ENCODE results near the gene MIA.

- TF ChIP-seq EP300 (IDR thresholded peaks at IDR 0.05; ENCODE audit: borderline replicate concordance in 1 of 2, low read depth in 2 of 2, low read length in 2 of 2) (no peak), CREB1 (IDR thresholded peaks at IDR 0.05) (no peak), CTCF (IDR thresholded peaks at IDR 0.05; ENCODE audit: control extremely low read depth in 1 of 3, insufficient read depth in 1 of 3, low read depth in 1 of 3, low read length in 3 of 3) (no peak), POLR2A (IDR thresholded peaks at IDR 0.05; ENCODE audit: control extremely low read depth in 1 of 2, low read depth in 2 of 2, low read length in 2 of 2) (no peak), CBX5 (IDR thresholded peaks at IDR 0.05; ENCODE audit: low read depth, low read length) (no peak), SP2 (IDR thresholded peaks at IDR 0.05; ENCODE audit: low read length) (no peak), SP1 (IDR thresholded peaks at IDR 0.05; ENCODE audit: low read depth, low read length) (no peak), KDM4A (IDR thresholded peaks at IDR 0.05; ENCODE audit: low read depth, low read length, severe bottlenecking) (no peak), MAX (IDR thresholded peaks at IDR 0.05) (no peak)
- TF ChIP-seq, protein P1, sequence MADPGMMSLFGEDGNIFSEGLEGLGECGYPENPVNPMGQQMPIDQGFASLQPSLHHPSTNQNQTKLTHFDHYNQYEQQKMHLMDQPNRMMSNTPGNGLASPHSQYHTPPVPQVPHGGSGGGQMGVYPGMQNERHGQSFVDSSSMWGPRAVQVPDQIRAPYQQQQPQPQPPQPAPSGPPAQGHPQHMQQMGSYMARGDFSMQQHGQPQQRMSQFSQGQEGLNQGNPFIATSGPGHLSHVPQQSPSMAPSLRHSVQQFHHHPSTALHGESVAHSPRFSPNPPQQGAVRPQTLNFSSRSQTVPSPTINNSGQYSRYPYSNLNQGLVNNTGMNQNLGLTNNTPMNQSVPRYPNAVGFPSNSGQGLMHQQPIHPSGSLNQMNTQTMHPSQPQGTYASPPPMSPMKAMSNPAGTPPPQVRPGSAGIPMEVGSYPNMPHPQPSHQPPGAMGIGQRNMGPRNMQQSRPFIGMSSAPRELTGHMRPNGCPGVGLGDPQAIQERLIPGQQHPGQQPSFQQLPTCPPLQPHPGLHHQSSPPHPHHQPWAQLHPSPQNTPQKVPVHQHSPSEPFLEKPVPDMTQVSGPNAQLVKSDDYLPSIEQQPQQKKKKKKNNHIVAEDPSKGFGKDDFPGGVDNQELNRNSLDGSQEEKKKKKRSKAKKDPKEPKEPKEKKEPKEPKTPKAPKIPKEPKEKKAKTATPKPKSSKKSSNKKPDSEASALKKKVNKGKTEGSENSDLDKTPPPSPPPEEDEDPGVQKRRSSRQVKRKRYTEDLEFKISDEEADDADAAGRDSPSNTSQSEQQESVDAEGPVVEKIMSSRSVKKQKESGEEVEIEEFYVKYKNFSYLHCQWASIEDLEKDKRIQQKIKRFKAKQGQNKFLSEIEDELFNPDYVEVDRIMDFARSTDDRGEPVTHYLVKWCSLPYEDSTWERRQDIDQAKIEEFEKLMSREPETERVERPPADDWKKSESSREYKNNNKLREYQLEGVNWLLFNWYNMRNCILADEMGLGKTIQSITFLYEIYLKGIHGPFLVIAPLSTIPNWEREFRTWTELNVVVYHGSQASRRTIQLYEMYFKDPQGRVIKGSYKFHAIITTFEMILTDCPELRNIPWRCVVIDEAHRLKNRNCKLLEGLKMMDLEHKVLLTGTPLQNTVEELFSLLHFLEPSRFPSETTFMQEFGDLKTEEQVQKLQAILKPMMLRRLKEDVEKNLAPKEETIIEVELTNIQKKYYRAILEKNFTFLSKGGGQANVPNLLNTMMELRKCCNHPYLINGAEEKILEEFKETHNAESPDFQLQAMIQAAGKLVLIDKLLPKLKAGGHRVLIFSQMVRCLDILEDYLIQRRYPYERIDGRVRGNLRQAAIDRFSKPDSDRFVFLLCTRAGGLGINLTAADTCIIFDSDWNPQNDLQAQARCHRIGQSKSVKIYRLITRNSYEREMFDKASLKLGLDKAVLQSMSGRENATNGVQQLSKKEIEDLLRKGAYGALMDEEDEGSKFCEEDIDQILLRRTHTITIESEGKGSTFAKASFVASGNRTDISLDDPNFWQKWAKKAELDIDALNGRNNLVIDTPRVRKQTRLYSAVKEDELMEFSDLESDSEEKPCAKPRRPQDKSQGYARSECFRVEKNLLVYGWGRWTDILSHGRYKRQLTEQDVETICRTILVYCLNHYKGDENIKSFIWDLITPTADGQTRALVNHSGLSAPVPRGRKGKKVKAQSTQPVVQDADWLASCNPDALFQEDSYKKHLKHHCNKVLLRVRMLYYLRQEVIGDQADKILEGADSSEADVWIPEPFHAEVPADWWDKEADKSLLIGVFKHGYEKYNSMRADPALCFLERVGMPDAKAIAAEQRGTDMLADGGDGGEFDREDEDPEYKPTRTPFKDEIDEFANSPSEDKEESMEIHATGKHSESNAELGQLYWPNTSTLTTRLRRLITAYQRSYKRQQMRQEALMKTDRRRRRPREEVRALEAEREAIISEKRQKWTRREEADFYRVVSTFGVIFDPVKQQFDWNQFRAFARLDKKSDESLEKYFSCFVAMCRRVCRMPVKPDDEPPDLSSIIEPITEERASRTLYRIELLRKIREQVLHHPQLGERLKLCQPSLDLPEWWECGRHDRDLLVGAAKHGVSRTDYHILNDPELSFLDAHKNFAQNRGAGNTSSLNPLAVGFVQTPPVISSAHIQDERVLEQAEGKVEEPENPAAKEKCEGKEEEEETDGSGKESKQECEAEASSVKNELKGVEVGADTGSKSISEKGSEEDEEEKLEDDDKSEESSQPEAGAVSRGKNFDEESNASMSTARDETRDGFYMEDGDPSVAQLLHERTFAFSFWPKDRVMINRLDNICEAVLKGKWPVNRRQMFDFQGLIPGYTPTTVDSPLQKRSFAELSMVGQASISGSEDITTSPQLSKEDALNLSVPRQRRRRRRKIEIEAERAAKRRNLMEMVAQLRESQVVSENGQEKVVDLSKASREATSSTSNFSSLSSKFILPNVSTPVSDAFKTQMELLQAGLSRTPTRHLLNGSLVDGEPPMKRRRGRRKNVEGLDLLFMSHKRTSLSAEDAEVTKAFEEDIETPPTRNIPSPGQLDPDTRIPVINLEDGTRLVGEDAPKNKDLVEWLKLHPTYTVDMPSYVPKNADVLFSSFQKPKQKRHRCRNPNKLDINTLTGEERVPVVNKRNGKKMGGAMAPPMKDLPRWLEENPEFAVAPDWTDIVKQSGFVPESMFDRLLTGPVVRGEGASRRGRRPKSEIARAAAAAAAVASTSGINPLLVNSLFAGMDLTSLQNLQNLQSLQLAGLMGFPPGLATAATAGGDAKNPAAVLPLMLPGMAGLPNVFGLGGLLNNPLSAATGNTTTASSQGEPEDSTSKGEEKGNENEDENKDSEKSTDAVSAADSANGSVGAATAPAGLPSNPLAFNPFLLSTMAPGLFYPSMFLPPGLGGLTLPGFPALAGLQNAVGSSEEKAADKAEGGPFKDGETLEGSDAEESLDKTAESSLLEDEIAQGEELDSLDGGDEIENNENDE (IDR thresholded peaks at IDR 0.05; ENCODE audit: insufficient replicate concordance, low read length): no peak
Measured at GRCh38 chr19:40810160-40810559, 34.8 kb downstream of the MIA start.

Data from H1 (cell line).